HL-60 (cell line): Measurements from ENCODE around the gene ZFP64.

Experiments
- CTCF ChIP-seq: IDR thresholded peaks from one replicate; pipeline ENCODE4 v1.5.1; 2011; ENCODE audit warnings: low read length, control low read depth, inconsistent platforms; ENCODE audit not compliant: insufficient read depth
- POLR2AphosphoS5 ChIP-seq: IDR thresholded peaks from 2 replicates; pipeline ENCODE4 v1.6.1; 2012; ENCODE audit warnings: low read depth

- TF ChIP-seq CTCF, result no peak
- TF ChIP-seq POLR2AphosphoS5, result no peak
Observed at GRCh38 chr20:52110456-52110855, 81.1 kb downstream of the ZFP64 start.
